Ectodermal cell (in vitro differentiated cells): ENCODE results near the gene PMM2.
A peak's percentile ranks its signal among the peaks of the same experiment; 100 is the strongest.

ENCODE experiments used
- H3K27ac ChIP-seq: 2 replicates; pipeline ENCODE4 v1.7.0; 2013; ENCODE audit warnings: mild to moderate bottlenecking, low read depth, low read length; ENCODE audit not compliant: insufficient read depth, poor library complexity, severe bottlenecking
- H3K27me3 ChIP-seq: 2 replicates; pipeline ENCODE4 v1.7.0; 2013; ENCODE audit warnings: mild to moderate bottlenecking, low read length; ENCODE audit not compliant: insufficient read depth, control insufficient read depth, poor library complexity, severe bottlenecking
- H3K36me3 ChIP-seq: one replicate; pipeline ENCODE4 v1.7.0; 2013; ENCODE audit warnings: low read length; ENCODE audit not compliant: control insufficient read depth, insufficient read depth
- H3K4me1 ChIP-seq: one replicate; pipeline ENCODE4 v1.7.0; 2013; ENCODE audit warnings: low read length; ENCODE audit not compliant: control insufficient read depth, insufficient read depth
- H3K4me3 ChIP-seq: 2 replicates; pipeline ENCODE4 v1.7.0; 2013; ENCODE audit warnings: low read depth, low read length, control low read depth; ENCODE audit not compliant: insufficient read depth
- H3K9me3 ChIP-seq: 2 replicates; pipeline ENCODE4 v1.7.0; 2013; ENCODE audit warnings: mild to moderate bottlenecking, low read length, moderate library complexity; ENCODE audit not compliant: control insufficient read depth
- WGBS, 2 experiments: methylation state at CpG; one replicate each; pipeline ENCODE4 v1.1.7; 2013; ENCODE audit warnings: missing lambda C conversion rate in 2 of 2; 5-methylcytosine and 5-hydroxymethylcytosine counted together

PMM2 gene

DNA sequence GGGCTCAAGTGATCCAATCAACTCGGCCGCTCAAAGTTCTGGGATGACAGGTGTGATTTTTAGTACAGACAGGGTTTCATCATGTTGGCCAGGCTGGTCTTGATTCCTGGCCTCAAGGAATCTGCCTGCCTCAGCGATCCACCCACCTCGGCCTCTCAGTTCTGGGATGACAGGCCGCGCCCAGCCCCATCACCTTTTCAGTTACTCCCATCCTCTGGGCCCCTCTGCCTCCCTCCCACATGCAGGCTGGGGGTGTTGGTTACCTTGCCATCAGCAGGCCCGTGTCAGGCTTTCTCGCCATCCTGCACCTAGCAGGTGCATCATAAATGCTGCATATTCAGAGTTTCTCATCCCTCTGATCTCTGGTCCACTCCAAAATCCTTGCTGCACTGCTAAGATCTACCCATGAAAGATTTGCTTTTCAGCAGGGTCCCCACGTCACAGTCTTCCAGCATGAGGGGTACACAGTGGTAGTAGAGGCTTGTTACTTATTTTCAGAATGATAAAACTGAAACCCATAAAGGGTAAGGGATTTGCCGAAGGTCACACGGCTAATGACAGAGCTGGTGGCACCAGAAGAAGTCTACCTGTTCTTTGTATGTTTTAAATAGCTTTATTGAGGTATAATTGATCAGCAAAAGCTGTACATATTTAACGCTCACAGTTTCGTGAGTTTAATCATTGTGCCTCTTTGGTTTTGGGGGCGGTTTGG, 16.6 kb downstream of the PMM2 start:
- peaks cover 26% of the 10 kb centered on the region for H3K36me3 ChIP-seq
- 90 to 91% methylated on average over 13 of the region's 14 CpGs for WGBS, 2 experiments
- no peaks in the 10 kb centered on the region for H3K27me3 ChIP-seq

DNA sequence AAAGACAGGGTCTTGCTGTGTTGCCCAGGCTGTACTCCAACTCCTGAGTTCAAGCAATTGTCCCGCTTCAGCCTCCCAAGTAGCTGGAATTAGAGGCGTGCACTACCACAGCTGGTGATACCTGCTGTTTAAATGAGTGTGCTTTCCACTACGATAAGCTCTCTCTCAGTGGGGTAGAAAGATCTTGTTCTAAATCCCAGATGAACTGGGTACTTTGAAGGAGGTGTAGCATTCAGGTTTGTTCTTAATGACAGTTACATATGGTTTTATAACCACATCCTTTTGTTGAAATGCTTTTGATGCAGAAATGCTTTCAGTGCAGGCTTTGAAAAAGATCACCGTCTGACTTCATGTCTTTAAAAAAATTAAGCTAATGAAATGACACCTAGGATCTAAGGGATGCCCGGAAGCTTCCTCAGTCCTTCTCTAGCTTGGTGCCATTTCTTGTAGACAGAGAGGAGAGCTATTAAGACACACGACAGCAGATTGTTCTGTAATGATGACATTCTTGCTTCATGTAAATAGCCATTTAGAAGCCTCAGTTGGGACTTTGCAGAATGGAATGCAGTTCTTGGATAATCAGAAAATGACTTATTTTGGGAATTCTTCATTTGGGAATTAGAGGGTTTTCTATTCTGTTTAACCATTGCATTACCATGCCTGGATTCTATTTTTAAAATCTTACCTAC, 19.5 kb downstream of the PMM2 start:
- WGBS, 2 experiments = 93 to 94% methylated on average over 6 of the region's 6 CpGs
- Histone ChIP-seq H3K27me3 (no peaks in the 10 kb centered on the region), H3K36me3 (peaks cover 19% of the 10 kb centered on the region)

More for the DNA sequence above, 16.6 kb downstream of the PMM2 start:
- Histone ChIP-seq H3K27ac (no peak overlapping the region), H3K4me3 (no peak overlapping the region), H3K4me1 (no peaks in the 10 kb centered on the region), H3K9me3 (no peaks in the 10 kb centered on the region)

DNA sequence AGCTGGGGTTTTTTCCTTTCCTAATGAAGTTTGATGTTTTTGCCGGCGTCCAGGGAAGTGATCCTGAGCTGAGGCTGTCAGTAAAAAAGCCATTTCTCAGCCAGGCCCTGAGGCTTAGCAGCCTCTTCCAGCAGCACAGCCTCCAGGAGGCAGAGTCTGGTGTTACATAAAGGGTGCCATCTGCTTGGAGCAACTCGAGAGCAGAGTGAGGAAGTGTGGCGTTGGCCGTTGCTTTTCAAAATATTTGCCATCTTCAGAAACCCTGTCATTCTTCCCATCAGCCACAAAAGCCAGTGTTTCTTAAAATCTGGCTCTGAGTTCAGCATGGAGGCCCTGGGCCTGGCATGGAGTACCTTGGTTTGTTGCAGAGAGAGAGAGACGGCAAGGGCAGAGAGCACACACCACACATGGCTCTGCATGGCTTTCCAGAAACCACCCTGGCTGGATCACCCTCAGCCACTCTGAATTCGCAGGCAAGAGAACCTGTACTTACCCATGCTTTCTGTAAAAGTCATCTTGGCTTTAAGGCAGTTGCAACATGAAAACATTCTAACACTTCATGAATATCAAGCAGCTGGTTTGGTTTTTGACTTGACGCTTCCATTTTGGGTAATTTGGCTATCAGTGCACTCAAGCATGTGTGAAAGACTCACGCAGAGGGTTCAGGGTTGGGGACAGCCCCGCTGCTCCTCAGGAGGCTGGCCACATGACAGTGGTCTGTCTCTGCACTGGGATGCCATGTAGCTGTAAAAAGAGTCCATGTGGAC, 21.0 kb downstream of the PMM2 start:
- Histone ChIP-seq H3K9me3 (no peaks in the 10 kb centered on the region), H3K4me3 (no peak overlapping the region), H3K36me3 (peaks cover 19% of the 10 kb centered on the region), H3K27ac (no peak overlapping the region), H3K27me3 (no peaks in the 10 kb centered on the region), H3K4me1 (no peaks in the 10 kb centered on the region)
- 90 to 92% methylated on average over 10 of the region's 10 CpGs for WGBS, 2 experiments

More for the DNA sequence above, 19.5 kb downstream of the PMM2 start:
- Histone ChIP-seq H3K4me1 (no peaks in the 10 kb centered on the region), H3K9me3 (no peaks in the 10 kb centered on the region), H3K4me3 (no peak overlapping the region), H3K27ac (no peak overlapping the region)

DNA sequence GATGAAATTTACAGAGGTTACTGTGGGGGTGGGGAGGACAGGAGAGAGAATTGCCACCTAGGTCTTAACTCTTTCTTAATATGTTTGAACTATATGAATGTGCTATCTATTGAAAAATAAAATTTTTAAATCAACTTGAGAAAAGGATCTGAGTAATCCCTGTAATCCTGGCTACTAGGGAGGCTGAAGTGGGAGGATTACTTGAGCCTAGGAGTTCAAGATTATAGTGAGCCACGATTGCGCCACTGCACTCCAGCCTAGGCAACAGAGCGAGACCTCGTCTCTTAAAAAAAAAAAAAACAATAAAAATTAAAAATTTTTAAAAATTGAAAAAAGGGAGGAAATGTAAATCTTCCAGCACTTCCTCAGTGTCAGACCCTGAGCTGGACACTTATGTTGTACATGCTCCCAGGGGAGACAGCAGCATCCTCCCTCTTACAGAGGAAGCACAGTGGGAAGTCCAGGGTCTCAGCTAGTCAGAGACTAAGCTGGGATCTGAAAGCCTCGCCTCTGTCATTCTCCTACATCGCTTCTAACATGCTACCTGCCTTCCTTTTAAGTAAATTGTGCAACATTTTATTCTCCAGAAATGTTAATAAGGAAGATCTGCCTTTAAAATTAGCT, 21.9 kb downstream of the PMM2 start:
- Histone ChIP-seq H3K9me3 (no peaks in the 10 kb centered on the region), H3K27me3 (no peaks in the 10 kb centered on the region), H3K27ac (no peak overlapping the region), H3K36me3 (peaks cover 12% of the 10 kb centered on the region), H3K4me1 (no peaks in the 10 kb centered on the region), H3K4me3 (no peak overlapping the region)
- WGBS, 2 experiments = 90 to 100% methylated on average over 3 to 6 of the region's 6 CpGs

DNA sequence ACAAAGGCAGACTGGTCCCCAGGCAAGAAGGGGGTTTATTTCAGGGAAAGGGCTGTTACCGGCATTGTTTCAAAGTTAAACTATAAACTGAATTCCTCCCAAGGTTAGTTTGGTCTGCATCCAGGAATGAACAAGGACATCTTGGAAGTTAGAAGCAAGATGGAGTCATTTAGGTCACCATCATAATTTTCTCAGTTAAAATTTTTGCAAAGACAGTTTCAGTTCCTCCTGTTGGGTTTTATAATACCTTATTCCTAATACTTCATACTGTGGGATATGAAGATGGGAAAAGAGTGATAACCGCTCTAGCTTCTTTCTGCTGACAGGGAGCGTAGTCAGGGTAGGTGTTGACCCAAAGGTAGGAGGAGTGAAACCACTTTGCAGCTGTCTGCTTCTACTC, 24.8 kb downstream of the PMM2 start:
- H3K27ac ChIP-seq = no peak overlapping the region
- no peak overlapping the region for H3K4me3 ChIP-seq
- H3K36me3 ChIP-seq = peaks cover 3% of the 10 kb centered on the region
- no peaks in the 10 kb centered on the region for H3K9me3 ChIP-seq
- no peaks in the 10 kb centered on the region for H3K4me1 ChIP-seq
- WGBS, 2 experiments = 89 to 97% methylated on average over 3 of the region's 3 CpGs
- H3K27me3 ChIP-seq = no peaks in the 10 kb centered on the region

DNA sequence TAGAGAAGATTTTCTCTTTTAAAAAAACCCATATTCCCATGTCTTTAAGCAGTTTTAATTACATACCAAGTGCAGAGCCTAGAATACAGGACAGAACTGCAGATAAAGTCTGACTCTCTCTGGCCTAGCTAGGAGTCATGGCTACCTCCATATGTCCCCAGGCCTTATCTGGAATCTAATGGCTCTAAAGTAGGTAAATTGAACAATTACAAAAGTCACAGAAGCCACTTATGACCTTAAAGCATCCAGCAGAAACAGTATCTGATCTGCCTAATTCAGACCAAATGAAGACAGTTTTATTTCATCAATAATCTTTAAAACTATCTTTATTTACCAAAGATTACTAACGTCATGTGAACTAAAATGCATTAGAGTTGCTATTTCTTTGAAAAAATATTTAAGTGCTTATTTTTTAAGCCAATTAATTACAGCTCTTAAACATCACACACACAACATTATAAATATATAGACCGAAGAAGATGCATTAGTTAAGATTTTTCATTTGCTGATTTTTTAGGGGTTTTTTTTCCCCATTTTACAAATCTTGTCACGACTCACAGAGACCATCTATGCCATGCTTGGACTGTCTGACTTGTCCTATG, 28.7 kb downstream of the PMM2 start:
- Histone ChIP-seq H3K27ac (no peak overlapping the region), H3K27me3 (no peaks in the 10 kb centered on the region), H3K4me3 (no peak overlapping the region), H3K4me1 (no peaks in the 10 kb centered on the region), H3K36me3 (no peaks in the 10 kb centered on the region), H3K9me3 (no peaks in the 10 kb centered on the region)
- 96 to 97% methylated on average over 2 of the region's 3 CpGs for WGBS, 2 experiments

DNA sequence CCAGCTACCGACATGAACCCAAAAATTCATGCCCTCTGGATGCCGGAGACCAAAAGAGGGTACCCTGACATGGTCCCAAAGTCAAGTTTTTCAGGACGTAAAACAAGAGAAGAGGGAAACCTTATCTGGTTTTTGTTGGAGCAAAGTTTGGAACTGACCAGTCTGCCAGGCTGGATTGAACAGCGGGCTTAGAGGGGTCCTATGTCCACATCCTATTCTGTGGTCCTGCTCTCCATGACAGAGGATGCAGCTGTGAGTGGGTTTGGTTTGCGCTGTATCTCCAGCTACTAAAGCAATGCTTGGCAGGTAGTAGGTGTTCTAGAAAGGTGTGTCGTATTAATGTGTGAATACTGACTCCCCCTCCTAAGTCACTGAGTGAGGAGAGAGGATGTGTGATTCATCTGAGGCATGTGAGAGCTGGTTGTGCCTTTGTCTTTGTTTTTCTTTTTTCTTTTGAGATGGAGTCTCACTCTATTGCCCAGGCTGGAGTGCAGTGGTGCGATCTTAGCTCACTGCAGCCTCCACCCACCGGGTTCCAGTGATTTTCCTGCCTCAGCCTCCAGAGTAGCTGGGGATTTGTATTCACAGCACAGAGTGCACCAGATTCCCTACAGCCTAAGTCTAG, 31.0 kb downstream of the PMM2 start:
- no peaks in the 10 kb centered on the region for H3K27me3 ChIP-seq
- peaks cover 13% of the 10 kb centered on the region for H3K4me1 ChIP-seq
- H3K9me3 ChIP-seq = no peaks in the 10 kb centered on the region
- 92 to 94% methylated on average over 8 of the region's 8 CpGs for WGBS, 2 experiments
- no peaks in the 10 kb centered on the region for H3K36me3 ChIP-seq
- H3K27ac ChIP-seq = no peak overlapping the region
- H3K4me3 ChIP-seq = no peak overlapping the region

DNA sequence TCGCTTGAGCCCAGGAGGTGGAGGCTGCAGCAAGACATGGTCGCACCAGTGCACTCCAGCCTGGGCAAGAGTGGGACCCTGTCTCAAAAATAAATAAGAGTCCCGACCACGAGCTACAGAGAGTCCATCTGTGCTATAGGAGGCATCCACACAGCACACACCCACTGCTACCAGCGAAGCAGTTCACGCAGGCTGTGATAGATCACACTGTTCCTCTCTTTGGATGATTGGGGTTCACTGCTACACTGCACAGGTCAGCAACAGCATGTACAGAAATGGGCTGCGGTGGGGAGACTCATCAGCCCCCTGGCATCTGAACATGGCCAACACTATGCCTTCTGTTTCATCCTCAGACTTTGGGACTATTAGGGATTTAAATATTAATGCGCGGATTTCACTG, 33.8 kb downstream of the PMM2 start:
- Histone ChIP-seq H3K36me3 (no peaks in the 10 kb centered on the region), H3K27ac (peak overlapping the region; percentile 92)
- WGBS, 2 experiments = 57 to 59% methylated on average over 9 of the region's 9 CpGs

DNA sequence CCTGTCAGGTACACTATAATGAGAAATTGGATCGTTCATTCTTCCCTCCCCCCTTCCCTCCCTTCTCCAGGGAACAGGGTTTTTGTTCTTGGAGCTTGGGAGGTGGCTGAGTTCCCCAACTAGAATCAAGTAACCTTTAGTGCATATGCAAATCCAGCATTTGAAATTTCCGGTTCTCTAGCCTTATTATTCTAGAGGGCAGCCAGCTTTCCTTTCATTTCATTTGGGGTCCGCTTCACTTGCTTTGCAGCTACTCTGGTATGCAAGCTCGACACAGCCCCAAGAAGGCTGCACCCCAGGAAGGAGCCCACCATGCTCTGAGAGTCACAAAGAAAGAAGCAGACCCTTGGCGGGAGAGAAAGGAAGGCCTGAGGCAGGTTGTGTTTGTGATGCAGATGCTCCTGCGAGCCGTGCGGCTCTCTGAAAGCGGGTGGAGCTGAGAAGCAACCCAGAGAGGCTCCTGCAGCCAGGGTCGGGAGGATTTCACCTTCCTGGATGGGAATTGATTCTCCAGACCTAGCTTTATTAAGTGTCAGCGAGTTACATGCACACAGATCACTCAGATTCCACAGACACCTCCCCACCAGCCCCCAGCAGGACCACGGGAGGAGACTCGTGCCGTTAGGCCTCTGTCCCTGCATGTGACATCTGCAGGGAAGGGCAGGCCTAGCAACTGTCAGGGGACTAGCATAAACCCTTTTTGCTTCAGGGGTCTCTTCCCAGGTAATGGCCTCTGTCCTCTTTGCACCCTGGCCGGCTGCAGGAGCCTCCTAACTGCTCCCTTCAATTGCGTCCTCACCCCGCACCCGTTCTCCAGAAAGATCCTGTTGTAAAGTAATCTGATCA, 34.5 kb downstream of the PMM2 start:
- no peaks in the 10 kb centered on the region for H3K27me3 ChIP-seq
- no peaks in the 10 kb centered on the region for H3K9me3 ChIP-seq
- peak overlapping the region; percentile 92 for H3K27ac ChIP-seq
- H3K4me1 ChIP-seq = peaks cover 13% of the 10 kb centered on the region
- 14% methylated on average over 18 of the region's 18 CpGs for WGBS, 2 experiments
- H3K4me3 ChIP-seq = no peak overlapping the region
- no peaks in the 10 kb centered on the region for H3K36me3 ChIP-seq

More for the DNA sequence above, 33.8 kb downstream of the PMM2 start:
- peaks cover 13% of the 10 kb centered on the region for H3K4me1 ChIP-seq
- no peaks in the 10 kb centered on the region for H3K9me3 ChIP-seq
- H3K4me3 ChIP-seq = no peak overlapping the region
- H3K27me3 ChIP-seq = no peaks in the 10 kb centered on the region
